ENCODE measurements around the gene UMAD1. TPM values are rescaled to one million over a fixed set of nuclear protein-coding genes. Genes with fewer than 3 reads are reported as not detected.

The UMAD1 gene
- total and polyA plus RNA-seq, 2 donors (not counting 3 experiments of a cell fraction or from before 2014, with no cell fraction given), result 5.6 to 6.6 TPM

DNA sequence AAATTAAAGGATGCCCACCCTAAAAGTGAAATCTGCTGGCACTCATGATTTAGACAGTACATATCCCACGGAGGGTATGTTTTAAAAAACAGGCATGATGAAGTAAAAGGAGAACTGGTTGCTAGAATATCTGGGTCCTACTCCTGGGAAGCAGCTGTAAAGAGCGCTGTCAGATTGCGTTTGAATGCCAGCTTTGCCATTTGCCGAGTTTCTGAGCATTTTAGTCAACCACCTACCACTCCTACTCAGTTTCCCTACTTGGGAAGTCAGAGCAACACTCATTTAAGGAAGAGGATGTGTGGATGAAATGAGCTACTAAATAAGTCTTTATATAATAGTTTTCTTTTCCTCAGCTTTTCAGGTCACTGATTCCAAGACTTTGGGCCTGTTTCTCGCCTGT lies 1.1 kb upstream of the UMAD1 start:
- Histone ChIP-seq H3K27ac (ENCODE audit: insufficient read depth, low read depth, low read length) (peak overlapping the region; percentile 19), H4K20me1 (replicated peaks; ENCODE audit: control insufficient read depth, extremely low read depth, insufficient read depth, low read length) (no peaks in the 10 kb centered on the region), H3K9me1 (replicated peaks; ENCODE audit: control insufficient read depth, extremely low read depth, insufficient read depth, low read length) (no peaks in the 10 kb centered on the region), H3K9ac (replicated peaks; ENCODE audit: extremely low read depth, insufficient read depth, low read length) (peak overlapping the region; percentile 80), H3K4me1 (ENCODE audit: control insufficient read depth, extremely low read depth, insufficient read depth, low read length) (peaks cover 8% of the 10 kb centered on the region), H3K4me3 (replicated peaks in 1 of 3; ENCODE audit: insufficient read depth in 1 of 3, low read depth in 1 of 3, low read length in 3 of 3) (peak overlapping the region; percentile 66 to 93 (median 79)), H2AFZ (ENCODE audit: low read depth, low read length) (peak overlapping the region; percentile 94), H3K4me2 (ENCODE audit: insufficient read depth, low read length) (peak overlapping the region; percentile 91), H3K27me3 (ENCODE audit: control insufficient read depth in 2 of 2, insufficient read depth in 2 of 2, low read length in 2 of 2) (no peaks in the 10 kb centered on the region), H3K79me2 (ENCODE audit: control insufficient read depth, insufficient read depth, low read length) (no peaks in the 10 kb centered on the region), H3K9me3 (replicated peaks; ENCODE audit: control insufficient read depth, insufficient read depth, low read length) (no peaks in the 10 kb centered on the region), H3K36me3 (ENCODE audit: control insufficient read depth in 2 of 2, extremely low read depth in 1 of 2, insufficient read depth in 2 of 2, low read length in 2 of 2) (no peaks in the 10 kb centered on the region)
- dilution Hi-C loops (cut with MboI; ENCODE audit: extremely low pct_ligation_motif_present, low sequenced_read_pairs) (no loop called here), intact Hi-C loops (cut with micrococcal nuclease) (loop anchor here (5.0 kb wide), 1 partner anchor 42 kb away; no protein-coding TSS in a partner anchor)
- POLR2A ChIA-PET, result no interaction called here
- no peak for FAIRE-seq
- no peak for TF ChIP-seq POLR2AphosphoS5 (IDR thresholded peaks at IDR 0.05; ENCODE audit: insufficient read depth, low read depth, low read length)
- no peak for TF ChIP-seq MAX (IDR thresholded peaks at IDR 0.05; ENCODE audit: insufficient read depth, insufficient read length)
- no peak for TF ChIP-seq GATA2 (IDR thresholded peaks at IDR 0.05; ENCODE audit: insufficient read depth, insufficient read length, low read depth, low read length)
- no peak for TF ChIP-seq POLR2A (IDR thresholded peaks at IDR 0.05; ENCODE audit: low read depth, low read length)
- no peak for TF ChIP-seq EZH2 (IDR thresholded peaks at IDR 0.05; ENCODE audit: borderline replicate concordance, low read depth, low read length, severe bottlenecking)
- TF ChIP-seq FOS (IDR thresholded peaks at IDR 0.05; ENCODE audit: borderline replicate concordance, insufficient read depth, low read length), result no peak
- no peak for TF ChIP-seq JUN (IDR thresholded peaks at IDR 0.05; ENCODE audit: borderline replicate concordance, insufficient read depth, insufficient read length, low read depth)
- TF ChIP-seq CTCF (IDR thresholded peaks at IDR 0.05; ENCODE audit: extremely low read depth in 1 of 2, insufficient read depth in 1 of 2, low read depth in 1 of 2, low read length in 2 of 2), result no peak
- TF ChIP-seq MYC (IDR thresholded peaks at IDR 0.05; ENCODE audit: low read depth, low read length), result no peak
- no TSS peak for BruUV-seq (replicated peaks)
- DNase-seq (ENCODE audit: low read depth, low spot score), result no peak
- CTCF ChIA-PET, result interaction anchor here (2.0 to 4.6 kb wide), 2 partner anchors 551 to 657 kb away, joined by 8 to 21 read pairs; no protein-coding TSS in a partner anchor
